GM12864 (cell line): Measurements from ENCODE around the gene SMYD3.

Experiments
- DNase-seq: peaks from one replicate; pipeline ENCODE4 v3.0.0-alpha.2; 2011; ENCODE audit warnings: low read depth
- H3K4me3 ChIP-seq: 2 replicates; pipeline ENCODE4 v1.5.1; 2011; ENCODE audit warnings: mild to moderate bottlenecking, low read depth, low read length, control low read depth
- CTCF ChIP-seq: IDR thresholded peaks from 2 replicates; pipeline ENCODE4 v1.5.1; 2011; ENCODE audit warnings: low read depth, mild to moderate bottlenecking, moderate library complexity, low read length, control low read depth, inconsistent platforms; ENCODE audit errors: missing control alignments

The SMYD3 gene

DNA sequence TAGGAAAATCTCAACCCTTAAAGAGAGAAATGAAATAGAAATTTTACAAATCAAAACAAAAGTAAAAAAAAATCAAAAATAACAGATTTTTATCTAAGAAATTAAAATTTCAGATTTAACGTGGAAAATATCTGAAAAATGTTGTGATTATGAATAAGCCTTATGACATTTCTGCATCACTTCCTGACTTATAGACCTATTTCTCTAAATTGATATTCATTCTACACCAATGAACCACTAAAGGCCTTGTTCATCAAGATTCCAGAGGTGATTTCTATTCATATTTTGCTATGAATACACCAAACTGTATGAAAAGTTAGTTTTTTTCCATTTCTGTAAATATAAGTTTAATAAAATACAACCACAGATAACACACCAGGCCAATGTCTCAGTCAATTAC is 261.5 kb downstream of the SMYD3 start:
- no peak overlapping the region for H3K4me3 ChIP-seq
- no peak for DNase-seq
- TF ChIP-seq CTCF = no peak

GRCh38 chr1:246232126-246232525 is 275.0 kb downstream of the SMYD3 start:
- H3K4me3 ChIP-seq = no peak overlapping the region
- no peak for TF ChIP-seq CTCF
- no peak for DNase-seq

DNA sequence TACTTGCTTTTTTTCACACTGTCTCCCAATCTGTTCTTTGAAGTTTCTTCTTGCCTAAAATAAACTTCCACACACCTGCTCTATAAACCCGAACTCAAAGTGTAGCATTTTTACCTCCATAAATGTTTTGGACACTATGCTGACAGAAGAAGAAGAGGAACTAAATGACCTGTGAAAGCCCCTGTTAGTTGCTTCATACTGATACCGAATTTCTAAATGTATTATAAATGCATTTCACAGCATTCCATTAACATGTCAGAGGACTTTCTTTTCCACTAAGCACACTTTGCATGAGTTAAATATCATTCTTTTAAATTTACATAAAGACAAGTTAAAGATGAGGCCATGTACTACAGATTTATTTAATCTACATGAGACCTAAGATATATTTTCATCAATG is 281.0 kb downstream of the SMYD3 start:
- H3K4me3 ChIP-seq = no peak overlapping the region
- no peak for TF ChIP-seq CTCF
- no peak for DNase-seq

GRCh38 chr1:246221485-246222255 is 285.4 kb downstream of the SMYD3 start:
- DNase-seq = no peak
- no peak for TF ChIP-seq CTCF
- H3K4me3 ChIP-seq = no peak overlapping the region

DNA sequence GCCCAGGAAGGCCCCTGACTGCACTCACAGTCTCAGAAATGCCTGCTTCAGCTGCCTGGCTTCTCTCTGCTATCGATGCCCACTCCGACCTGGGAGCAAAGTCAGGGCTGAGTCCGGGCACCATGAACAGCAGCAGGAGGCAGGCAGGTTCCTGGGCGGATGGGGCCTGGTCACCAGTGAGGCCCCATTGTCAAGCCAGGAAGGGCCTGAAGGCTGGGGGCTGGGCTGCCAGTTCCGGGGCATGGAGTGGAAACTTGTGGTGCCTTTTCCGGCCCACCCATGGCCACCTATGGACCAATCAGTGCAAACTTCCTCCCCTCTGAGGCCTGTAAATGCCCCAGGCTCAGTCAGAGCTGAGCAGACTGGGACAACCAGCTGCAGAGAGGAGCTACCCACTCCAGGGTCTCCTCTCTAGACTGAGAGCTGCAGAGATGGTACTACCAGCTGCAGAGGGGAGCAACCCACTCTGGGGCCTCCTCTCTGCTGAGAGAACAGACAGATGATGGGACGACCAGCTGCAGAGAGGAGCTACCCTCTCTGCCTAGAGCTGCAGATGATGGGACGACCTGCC is 286.5 kb downstream of the SMYD3 start:
- no peak for TF ChIP-seq CTCF
- DNase-seq = no peak
- H3K4me3 ChIP-seq = no peak overlapping the region

DNA sequence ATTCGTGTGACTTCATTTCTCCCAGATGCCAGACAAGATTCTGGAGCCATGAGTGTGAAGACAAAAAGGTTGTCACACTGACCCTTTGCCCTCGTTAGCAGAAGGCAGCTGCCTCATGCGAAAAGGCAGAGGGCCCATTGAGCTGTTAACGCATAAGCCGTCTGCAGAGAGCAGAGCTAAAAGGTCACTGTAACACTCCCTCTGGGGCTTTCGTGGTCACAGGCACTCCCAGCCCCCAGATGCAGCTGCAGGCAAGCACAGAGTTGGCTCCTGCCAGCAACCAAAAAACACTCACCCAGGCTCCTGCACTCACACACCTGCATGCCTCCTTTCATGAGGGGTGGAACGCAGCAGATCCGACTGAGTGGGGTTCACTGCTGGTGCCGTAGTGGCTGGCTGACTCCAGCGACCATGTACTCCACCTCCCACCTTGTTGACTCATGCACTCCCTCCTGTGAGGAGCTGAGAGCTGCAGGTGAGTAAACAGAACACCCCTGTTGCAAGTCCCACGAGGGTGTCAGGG is 287.5 kb downstream of the SMYD3 start:
- DNase-seq = no peak
- TF ChIP-seq CTCF = no peak
- no peak overlapping the region for H3K4me3 ChIP-seq
